Activated CD8-positive, alpha-beta memory T cell treated with anti-CD3 and anti-CD28 coated beads for 48 hours (primary cell): ENCODE results near the gene SIDT1.

Experiments used
- DNase-seq, 3 experiments: peaks; one replicate each; pipeline ENCODE4 v3.0.0-alpha.2; 2020; ENCODE audit warnings: low read depth in 2 of 3, low spot score in 2 of 3

The SIDT1 gene

GRCh38 chr3:113545594-113545993 lies 13.2 kb downstream of the SIDT1 start:
- no peak for DNase-seq

- DNase-seq, result no peak
These were observed 14.1 kb downstream of the SIDT1 start for GRCh38 chr3:113546414-113546893.

- DNase-seq, result no peak
These were observed 16.1 kb downstream of the SIDT1 start for GRCh38 chr3:113548501-113548900.

- DNase-seq, result no peak
These were observed 19.5 kb downstream of the SIDT1 start for GRCh38 chr3:113551820-113552219.

- DNase-seq, result no peak
These were observed 20.5 kb downstream of the SIDT1 start for GRCh38 chr3:113552851-113553250.

GRCh38 chr3:113555138-113555537 lies 22.8 kb downstream of the SIDT1 start:
- DNase-seq, result no peak

- DNase-seq, result no peak
These were observed 24.1 kb downstream of the SIDT1 start for GRCh38 chr3:113556316-113556945.

GRCh38 chr3:113556946-113557335 lies 24.6 kb downstream of the SIDT1 start:
- DNase-seq, result no peak

GRCh38 chr3:113557374-113557773 lies 25.0 kb downstream of the SIDT1 start:
- DNase-seq, result no peak

- DNase-seq, result no peak
These were observed 26.7 kb downstream of the SIDT1 start for GRCh38 chr3:113559009-113559408.

- no peak for DNase-seq
These were observed 27.9 kb downstream of the SIDT1 start for GRCh38 chr3:113560271-113560670.

- DNase-seq, result no peak
These were observed 28.7 kb downstream of the SIDT1 start for GRCh38 chr3:113560831-113561623.

- DNase-seq, result no peak
These were observed 33.2 kb downstream of the SIDT1 start for GRCh38 chr3:113565555-113565954.

- no peak for DNase-seq
These were observed 37.8 kb downstream of the SIDT1 start for GRCh38 chr3:113570158-113570557.

- no peak for DNase-seq
These were observed 39.0 kb downstream of the SIDT1 start for GRCh38 chr3:113571360-113571759.

GRCh38 chr3:113573728-113574127 lies 41.4 kb downstream of the SIDT1 start:
- no peak for DNase-seq

- DNase-seq, result no peak
These were observed 41.9 kb downstream of the SIDT1 start for GRCh38 chr3:113574213-113574612.

GRCh38 chr3:113575206-113575605 lies 42.9 kb downstream of the SIDT1 start:
- DNase-seq, result no peak

- DNase-seq, result no peak
These were observed 52.9 kb downstream of the SIDT1 start for GRCh38 chr3:113585228-113585627.

GRCh38 chr3:113585720-113586119 lies 53.4 kb downstream of the SIDT1 start:
- no peak for DNase-seq

GRCh38 chr3:113588806-113589205 lies 56.5 kb downstream of the SIDT1 start:
- DNase-seq, result no peak

GRCh38 chr3:113589971-113590370 lies 57.6 kb downstream of the SIDT1 start:
- no peak for DNase-seq

- no peak for DNase-seq
These were observed 58.6 kb downstream of the SIDT1 start for GRCh38 chr3:113590983-113591382.
